HEK293T (cell line): ENCODE results near the gene ABCC5.

Source experiments
- ARNT ChIP-seq: fragments of 450-650 bp; IDR thresholded peaks from 2 replicates; pipeline ENCODE4 v1.6.1; 2017; ENCODE audit warnings: mild to moderate bottlenecking
- BHLHE40 ChIP-seq: fragments of 450-650 bp; IDR thresholded peaks from 2 replicates; pipeline ENCODE4 v1.6.1; 2016; ENCODE audit warnings: mild to moderate bottlenecking, moderate library complexity, borderline replicate concordance
- ELF4 ChIP-seq: fragments of 450-650 bp; IDR thresholded peaks from 2 replicates; pipeline ENCODE4 v1.6.1; 2017; ENCODE audit warnings: antibody characterized with exemption
- FOXA1 ChIP-seq: fragments of 450-650 bp; IDR thresholded peaks from 2 replicates; pipeline ENCODE4 v1.6.1; 2016; ENCODE audit warnings: mild to moderate bottlenecking
- FOXK2 ChIP-seq: fragments of 450-650 bp; IDR thresholded peaks from 2 replicates; pipeline ENCODE4 v1.6.1; 2016; ENCODE audit warnings: mild to moderate bottlenecking
- FOXM1 ChIP-seq: fragments of 450-650 bp; IDR thresholded peaks from 2 replicates; pipeline ENCODE4 v1.6.1; 2017; ENCODE audit warnings: mild to moderate bottlenecking, borderline replicate concordance
- HDGF ChIP-seq: fragments of 450-650 bp; IDR thresholded peaks from 2 replicates; pipeline ENCODE4 v1.6.1; 2017; ENCODE audit warnings: antibody characterized with exemption, borderline replicate concordance
- L3MBTL2 ChIP-seq: fragments of 450-650 bp; conservative IDR thresholded peaks from 2 replicates; pipeline ENCODE4 v1.6.1; 2016; ENCODE audit warnings: mild to moderate bottlenecking
- NFRKB ChIP-seq: fragments of 450-650 bp; IDR thresholded peaks from 2 replicates; pipeline ENCODE4 v1.6.1; 2016; ENCODE audit warnings: mild to moderate bottlenecking, moderate library complexity
- SP1 ChIP-seq: fragments of 450-650 bp; IDR thresholded peaks from 2 replicates; pipeline ENCODE4 v1.6.1; 2017
- SUZ12 ChIP-seq: fragments of 450-650 bp; IDR thresholded peaks from 2 replicates; pipeline ENCODE4 v1.6.1; 2016; ENCODE audit warnings: mild to moderate bottlenecking
- TARDBP ChIP-seq: fragments of 450-650 bp; IDR thresholded peaks from 2 replicates; pipeline ENCODE4 v1.6.1; 2016
- ZNF384 ChIP-seq: fragments of 450-650 bp; IDR thresholded peaks from 2 replicates; pipeline ENCODE4 v1.6.1; 2016

DNA sequence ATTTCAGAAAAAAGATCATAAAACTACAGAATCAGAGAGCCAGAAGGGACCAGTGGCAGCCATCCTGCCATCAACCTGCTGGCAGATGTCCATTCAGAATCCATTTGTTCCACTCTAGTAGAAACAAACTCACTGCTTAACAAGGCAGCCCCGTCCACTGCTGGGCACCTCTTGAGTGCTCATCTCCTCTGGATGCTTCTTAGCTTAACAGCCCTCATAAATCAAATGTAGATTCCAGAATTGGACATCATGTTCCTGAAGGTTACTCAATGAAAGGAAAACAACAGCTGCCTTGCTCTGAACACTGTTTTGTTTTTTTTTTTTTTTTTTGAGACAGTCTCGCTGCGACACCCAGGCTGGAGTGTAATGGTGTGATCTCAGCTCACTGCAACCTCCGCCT, 37.3 kb downstream of the ABCC5 start:
- no peak for TF ChIP-seq SP1
- no peak for TF ChIP-seq HDGF
- no peak for TF ChIP-seq BHLHE40
- TF ChIP-seq L3MBTL2, result no peak
- no peak for TF ChIP-seq ELF4
- no peak for TF ChIP-seq FOXM1
- no peak for TF ChIP-seq NFRKB
- no peak for TF ChIP-seq ZNF384
- no peak for TF ChIP-seq FOXA1
- TF ChIP-seq SUZ12, result no peak
- no peak for TF ChIP-seq ARNT
- no peak for TF ChIP-seq TARDBP
- no peak for TF ChIP-seq FOXK2
